ENCODE measurements around the gene TTC3.

TTC3 gene

DNA sequence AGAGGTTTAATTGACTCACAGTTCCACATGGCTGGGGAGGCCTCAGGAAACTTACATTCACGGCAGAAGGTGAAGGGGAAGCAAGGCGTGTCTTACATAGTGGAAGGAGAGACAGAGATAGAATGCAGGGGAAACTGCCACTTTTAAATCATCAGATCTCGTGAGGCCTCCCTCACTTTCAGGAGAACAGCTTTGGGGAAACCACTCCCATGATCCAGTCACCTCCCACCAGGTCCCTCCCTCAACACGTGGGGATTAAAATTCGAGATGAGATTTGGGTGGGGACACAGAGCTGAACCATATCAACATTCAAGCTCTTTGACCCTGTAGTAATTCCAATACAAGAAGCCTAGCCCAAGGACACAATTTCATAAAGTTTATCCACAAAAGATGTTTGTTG is 13.9 kb upstream of the TTC3 start:
- no peak for DNase-seq (ENCODE audit: low spot score)

DNA sequence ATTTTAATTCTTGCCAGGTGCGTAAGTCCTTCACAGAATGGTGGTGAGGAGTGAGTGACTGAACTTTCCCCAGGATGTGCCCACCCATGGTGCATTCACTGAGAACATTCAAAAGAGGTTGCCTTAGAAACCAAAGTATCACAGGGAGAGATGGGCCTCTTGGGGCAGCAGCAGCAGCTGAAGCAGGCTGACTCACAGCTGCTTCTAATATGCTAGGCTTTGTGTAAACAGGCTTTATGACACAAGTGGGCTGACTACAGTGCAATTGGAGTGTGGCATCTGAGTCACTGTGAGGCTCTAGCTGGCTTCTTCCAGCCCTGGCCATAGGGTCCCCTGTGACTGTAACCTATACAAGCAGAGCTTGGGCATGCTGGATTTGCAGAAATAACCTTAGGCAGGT is 12.8 kb upstream of the TTC3 start:
- DNase-seq (ENCODE audit: low spot score): no peak

DNA sequence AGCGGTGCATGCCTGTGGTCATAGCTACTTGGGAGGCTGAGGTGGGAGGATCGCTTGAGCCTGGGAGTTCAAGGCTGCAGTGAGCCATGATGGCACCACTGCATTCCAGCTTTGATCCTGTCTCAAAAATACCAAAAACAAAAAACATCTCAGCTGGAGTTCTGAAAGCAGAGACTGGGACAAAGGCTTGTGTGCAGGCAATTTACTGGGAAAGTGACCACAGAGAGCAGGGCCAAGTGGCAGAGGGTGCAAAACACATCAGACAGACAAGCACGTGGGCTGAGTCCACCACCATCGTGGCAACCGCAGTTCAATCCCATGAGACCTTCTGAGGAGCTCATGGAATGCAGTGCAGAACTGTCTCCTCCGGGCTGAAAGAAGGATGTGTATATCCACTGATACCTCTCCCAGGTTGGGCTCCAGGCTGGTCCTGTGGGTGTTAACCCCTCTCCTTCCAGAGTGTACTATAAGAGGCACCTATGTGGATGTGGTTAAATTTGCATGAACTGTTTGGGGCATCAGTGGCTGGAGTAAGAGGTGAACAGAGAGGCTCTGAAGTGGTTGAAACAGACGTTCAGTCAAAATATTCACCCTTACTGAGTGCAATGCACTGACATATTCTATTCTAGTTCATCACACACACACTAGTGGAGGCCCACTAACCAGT is 11.0 kb upstream of the TTC3 start:
- no peak for DNase-seq (ENCODE audit: low spot score)

DNA sequence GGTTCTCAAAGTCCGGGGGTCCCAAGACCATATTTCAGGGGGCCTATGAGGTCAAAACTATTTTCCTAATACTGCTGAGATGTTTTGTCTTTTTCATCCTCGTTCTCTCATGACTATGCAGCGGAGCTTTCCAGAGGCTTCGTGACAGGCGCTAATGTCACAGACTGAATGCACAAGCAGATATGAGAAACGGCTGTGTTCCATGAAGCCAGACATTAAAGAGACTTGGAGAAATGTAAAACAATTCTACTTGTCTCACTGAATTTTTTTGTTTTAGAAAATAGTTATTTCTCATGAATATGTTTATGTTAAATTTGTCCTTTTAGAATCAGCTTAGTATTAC is 10.5 kb upstream of the TTC3 start:
- DNase-seq (ENCODE audit: low spot score): no peak

DNA sequence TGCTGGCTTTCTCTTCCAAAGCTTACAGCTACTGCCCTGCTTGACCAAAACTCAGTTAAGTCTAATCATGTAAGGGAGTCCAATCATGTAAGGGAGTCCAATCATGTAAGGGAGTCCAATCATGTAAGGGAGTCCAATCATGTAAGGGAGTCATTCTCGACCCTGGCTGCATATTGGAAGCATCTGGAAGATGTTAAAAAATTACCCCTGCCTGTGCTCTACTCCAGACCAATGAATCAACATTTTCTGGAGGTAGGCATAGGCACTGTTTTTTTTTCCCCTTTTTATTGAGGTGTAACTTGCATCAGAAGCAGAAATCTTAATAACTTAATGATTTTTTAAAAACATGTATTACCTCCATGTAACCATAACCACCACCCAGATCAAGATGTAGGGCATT is 9.6 kb upstream of the TTC3 start:
- DNase-seq (ENCODE audit: low spot score): no peak

DNA sequence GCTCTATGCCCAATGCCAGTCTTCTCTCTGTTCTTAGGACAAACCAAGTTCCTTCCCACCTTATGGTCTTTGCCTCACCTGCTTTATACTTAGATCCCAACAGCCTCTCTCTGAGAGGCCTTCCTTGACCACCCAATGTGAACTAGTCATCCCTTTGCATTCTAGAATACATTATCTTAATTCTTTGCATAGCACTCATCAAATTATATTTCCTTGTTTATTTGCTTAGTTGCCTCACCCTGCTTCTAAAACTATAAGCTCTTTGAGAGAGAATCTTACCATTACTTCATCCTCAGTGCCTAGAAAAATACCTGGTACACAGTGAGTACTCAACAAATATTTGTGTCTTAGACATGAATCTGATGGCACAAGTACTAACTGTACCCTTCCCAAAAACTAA is 8.2 kb upstream of the TTC3 start:
- DNase-seq (ENCODE audit: low spot score): no peak

DNA sequence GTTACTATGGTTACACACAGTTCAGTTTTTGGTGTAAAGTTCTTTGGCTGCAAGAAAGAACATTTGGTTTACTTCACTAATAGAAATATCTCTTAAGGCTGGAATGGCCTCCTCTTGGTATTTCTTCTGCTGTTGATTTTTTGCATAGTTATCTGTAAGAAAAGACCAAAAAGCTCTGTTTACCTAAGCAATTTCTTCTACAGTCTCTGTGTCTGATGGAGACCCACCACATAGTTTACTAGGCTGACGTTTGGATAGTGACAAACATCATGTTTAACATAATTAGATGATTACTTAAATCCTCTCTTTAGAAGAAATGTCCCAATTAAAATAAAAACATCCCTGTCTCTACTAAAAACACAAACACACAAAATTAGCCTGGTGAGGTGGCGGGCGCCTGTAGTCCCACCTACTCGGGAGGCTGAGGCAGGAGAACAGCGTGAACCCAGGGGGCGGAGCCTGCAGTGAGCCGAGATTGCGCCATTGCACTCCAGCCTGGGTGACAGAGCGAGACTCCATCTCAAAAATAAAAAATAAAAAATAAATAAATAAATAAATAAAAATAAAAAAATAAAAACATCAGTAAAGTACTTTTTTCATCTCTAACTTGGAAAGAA is 7.4 kb upstream of the TTC3 start:
- no peak for DNase-seq (ENCODE audit: low spot score)

DNA sequence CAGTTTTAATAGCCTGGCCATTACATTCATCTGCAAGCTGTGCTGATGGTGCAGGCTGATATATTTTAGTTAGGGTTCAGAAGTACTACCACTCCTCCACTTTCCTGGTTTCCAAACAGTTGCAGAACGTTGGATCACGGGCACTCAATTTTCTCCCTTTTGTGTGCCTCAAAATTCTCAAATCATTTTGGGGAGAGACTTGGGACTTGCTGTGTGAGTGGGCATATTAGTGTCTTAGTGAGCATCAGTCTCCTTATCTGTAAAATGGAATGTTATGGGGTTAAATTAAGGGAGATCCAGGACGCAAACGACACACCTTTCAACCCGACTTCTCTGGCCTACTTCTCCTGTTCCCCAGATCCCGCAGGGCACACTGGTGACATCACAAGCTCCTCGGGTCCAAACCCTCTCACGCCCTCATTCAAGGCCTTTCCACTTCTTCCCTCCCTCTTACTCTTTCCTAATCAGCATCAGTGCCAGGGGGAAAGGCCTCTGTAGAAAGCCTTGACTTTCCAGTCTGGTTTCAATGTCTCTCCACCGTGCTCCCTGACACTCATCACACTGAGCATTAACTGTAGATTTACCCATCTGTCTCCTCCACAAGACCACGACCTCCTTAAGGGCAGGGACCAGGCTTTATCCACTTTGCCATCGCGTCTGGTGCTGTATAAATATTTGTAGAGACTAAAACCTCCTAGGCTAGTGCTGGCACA is 1.3 kb upstream of the TTC3 start:
- peak; percentile 78 for DNase-seq (ENCODE audit: low spot score)

DNA sequence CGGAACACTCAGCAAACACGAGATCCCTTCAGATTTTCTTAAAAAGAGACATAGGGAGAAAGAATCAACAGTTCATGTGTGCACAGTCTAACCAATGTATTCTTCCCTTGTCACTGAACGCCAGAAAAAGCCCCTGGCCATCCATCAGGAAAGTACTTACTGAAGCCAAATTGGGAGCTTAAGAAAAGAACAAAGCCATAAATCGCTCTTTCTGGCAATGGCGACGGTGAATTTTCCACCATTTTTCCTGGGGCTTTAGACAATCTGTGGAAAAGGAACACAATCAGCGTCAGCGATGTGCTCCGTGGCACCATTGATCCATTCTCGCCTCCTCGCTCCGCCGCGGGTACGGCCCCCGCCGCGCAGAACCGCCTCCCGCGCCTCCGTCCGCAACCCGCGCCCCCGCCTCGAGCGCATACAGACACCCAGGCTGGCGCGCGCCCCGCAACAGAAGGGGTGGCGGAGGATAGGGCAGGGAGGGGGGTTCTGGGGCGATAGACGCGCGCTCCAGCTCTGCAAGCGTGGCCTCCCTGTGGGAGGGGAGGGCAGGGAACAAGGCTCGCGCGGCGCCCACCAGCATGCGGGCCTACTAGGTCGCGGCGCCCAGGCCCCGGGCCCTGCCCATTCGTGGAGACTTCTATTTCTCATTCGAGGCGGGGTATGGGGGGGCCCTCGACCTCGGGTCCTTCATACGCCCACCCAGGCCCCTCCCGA is 623 bp upstream of the TTC3 start:
- peak; percentile 92 for DNase-seq (ENCODE audit: low spot score)

DNA sequence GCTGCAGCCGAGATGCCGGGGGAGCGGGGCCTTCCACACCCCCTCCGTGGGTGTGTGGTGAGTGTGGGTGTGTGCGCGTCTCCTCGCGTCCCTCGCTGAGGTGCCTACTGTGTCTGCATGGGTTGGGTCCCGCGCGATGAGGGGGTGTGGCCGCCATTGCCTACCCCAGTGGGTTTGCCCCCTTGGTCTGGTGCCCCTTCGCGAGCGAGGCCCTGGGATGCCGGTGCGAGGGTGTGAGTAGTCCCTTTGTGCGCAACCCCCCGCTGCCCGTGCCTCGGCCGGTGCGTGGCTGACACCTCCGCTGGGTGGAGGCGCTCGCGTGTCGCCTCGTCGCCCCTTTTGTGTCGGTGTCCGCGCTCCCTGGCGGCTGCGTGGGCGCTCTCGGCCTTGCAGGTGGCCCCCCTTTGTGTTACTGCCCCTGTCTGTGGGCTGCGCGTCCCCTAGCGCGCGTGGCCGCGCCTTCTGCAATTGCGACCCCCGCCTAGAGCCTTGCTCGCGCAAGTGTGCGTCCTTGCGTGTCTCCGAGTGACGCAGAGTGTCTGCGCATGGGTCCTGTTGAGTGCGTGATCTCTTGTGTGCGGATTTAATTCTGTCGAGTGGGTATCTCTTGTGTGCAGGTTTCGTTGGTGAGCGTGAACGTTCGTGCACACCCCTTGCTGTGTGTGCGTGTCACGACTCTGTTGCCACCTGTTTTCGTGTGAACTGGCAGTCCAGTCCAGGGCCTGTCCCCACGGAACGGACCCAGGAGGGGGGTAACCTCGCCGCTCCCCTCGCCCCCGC is 553 bp downstream of the TTC3 start:
- DNase-seq (ENCODE audit: low spot score): peak; percentile 74

DNA sequence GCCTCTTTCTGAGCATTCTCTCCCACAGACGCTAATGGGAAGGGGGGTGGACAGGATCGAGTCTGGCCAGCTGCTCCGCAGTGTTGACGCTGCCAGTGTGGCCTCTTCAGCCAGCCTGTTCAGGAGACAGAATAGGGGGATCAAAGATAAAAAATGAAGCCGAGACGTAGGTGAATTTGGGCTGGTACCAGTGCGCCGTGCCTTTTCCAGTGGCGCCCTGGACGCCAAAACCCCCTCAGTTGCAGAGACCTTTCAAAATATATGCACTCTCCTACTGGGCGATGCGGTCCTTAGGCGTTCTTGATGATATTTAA is 1.1 kb downstream of the TTC3 start:
- no peak for DNase-seq (ENCODE audit: low spot score)

DNA sequence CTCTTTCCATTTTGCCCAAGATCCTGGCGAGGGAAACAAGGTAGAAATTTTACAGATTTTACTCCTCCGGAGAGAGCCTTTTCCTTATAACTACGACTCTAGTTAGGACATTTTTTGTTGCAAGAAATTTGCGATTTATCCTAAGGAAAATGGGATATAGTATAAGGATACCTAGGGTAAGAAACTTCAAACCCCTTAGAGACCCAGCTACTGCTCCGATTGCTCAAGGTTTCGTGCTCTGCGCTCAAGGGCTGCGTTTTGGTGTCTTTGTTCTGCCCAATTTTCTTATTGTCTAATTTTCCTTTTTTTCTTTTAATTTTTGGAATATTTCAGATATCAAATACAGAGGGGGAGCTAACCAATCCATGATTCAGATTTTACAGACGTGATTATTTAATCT is 1.5 kb downstream of the TTC3 start:
- DNase-seq (ENCODE audit: low spot score): no peak

DNA sequence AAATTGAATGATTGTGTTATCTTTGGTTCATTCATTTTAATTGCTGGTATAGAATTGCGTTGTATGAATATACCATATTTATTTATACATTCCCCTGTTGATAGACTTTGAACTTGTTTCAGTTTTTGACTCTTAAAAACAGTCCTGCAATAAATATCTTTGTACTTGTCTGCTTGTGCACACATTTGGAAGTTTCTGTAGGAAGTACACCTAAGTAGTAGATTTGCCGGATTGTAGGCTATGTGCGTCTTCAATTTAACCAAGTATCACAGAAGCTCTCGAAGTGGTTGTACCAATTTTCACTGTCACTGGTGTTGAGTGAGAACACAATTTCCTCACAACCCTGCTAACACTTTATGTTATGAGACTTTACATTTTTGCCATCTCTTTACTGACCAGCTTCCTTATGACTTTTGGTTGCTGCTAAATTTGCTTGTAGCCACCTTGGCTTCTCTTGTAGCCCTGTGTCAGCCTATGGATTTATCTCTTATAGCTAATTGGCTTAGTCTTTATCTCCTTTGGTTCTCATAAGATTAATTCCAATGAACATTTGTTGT is 2.2 kb downstream of the TTC3 start:
- no peak for DNase-seq (ENCODE audit: low spot score)

DNA sequence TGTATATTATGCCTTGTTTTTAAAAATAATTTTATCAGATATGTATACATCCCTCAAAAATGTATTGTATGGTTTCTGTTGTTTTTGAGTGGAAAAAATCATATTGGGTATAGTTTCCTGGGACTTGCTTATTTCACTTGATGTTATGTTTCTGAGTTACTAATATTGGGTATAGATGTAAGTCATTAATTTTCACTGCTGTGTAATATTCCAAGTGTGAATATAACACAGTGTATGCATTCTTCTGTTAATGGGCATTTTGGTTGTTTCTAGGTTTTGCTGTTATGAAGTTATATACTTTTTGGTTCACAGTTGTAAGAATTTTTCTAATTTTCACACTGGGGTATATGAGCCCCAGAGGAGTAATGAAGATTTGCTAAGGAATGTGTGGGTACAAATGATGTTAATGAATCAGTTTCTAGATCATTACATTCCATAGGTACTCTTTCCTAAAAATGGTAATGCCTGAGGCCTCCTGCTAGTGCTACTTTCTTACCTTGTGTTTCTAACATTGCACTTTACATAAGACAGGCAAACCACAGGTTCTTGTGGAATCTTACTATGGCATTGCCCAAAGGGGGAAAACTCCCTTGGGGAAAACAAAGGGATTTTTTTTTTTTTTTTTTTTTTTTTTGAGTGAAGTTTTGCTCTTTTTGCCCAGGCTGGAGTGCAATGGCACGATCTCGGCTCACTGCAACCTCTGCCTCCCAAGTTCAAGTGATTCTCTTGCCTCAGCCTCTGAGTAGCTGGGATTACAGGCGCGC is 3.2 kb downstream of the TTC3 start:
- DNase-seq (ENCODE audit: low spot score): no peak

DNA sequence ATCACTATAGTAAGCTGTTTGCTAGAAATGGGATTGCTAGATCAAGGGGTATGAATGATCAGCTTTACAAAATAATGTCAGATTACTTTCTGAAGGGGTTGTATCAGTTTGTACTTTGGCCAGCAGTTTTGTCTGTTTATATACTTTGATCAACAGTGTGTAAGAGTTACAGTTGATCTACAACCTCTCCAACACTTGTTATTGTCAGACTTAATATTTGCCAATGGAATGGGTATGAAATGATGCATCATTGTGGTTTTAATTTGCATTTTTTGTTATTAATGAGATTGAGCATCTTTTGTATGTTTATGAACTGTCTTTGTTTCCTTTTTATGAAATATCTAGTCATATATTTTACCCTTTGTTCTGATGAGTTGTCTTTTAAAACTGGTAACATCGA is 4.3 kb downstream of the TTC3 start:
- DNase-seq (ENCODE audit: low spot score): no peak

DNA sequence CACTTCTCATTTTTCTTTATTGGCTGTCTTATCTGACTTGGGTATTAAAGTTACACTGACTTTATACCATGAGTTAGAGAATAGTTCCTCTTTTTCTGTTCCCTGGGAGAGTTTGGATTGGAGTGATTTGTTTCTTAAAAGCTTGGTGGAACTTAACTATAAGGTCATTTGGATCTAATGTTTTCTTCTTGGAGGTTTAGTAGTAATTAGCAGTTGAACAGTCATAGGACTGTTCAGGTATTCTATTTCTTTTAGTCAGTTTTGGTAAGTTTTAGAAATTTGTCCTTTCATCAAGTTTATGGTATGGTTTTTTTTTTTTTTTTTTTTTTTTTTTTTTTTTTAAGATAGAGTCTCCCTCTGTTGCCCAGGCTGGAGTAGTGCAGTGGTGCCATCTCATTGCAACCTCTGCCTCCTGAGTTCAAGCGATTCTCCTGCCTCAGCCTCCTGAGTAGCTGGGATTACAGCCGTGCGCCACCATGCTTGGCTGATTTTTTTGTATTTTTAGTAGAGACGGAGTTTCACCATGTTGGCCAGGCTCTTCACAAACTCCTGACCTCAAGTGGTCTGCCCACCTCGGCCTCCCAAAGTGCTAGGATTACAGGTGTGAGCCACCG is 6.3 kb downstream of the TTC3 start:
- DNase-seq (ENCODE audit: low spot score): no peak

DNA sequence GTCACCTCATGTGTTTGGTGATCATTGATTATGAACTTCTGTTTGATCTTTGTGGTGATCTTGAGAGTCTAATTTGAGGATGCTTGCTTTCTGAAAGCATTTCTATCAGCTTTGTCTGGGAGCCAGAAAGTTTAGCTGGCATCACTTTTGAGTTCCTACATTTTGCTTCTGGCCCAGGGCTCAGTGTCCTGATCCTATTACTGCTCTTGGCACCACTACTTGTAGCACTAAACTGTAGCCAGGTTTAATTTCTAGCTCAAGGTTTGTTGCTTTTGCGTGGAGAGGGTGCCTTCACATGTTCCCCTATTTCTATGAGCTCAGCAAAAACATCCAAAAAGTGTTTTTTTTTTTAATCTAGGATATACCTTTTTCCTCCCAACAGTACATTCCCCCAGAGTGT is 9.3 kb downstream of the TTC3 start:
- DNase-seq (ENCODE audit: low spot score): no peak

DNA sequence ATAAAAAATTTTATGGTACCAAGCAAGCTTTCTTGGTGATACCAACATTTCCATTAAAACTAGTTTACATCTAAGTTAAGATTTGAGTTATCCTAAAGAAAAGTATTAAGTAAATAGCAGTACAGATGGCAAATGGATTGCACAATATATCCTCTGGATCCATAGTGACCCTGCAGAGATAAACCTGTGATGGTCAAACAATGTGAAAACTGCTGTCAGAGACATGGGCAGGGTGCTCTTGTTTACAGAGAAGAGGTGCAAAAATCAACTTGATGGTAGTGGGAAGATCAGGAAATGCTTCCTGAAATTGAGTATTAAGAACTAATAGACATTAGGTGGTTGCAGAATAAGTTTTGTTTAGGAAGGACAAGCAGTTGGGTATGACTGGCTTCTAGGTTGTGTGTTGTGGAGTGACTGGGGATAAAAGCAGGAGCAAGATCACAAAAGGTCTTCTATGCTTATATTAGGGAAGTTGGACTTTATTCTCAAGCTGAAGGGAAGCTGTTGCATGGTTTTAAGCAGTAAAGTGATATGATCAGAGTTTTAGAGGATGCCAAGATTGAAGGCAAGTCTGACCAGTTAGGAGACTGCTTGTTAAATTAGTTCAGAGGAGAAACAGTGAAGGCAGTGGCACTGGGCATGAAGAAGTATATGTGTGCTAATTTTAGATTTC is 9.9 kb downstream of the TTC3 start:
- no peak for DNase-seq (ENCODE audit: low spot score)

DNA sequence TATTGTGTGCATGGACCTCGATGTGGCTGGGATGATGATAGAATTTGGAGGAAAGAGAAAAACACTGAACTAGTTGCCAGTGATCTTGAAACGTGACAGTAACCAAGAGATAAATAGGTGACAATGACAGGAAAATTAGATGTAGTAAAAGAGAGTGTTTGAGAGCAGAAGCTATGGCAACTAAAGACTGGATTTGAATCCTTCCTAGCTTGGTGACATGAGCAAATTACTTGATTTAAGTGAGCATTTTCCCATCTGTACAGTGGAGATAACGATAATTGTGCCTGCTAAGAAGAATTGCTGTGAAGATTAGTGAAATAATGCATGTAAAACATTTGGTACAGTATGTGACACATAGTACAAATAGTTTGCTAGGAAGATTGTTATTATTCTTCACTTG is 12.7 kb downstream of the TTC3 start:
- DNase-seq (ENCODE audit: low spot score): no peak

DNA sequence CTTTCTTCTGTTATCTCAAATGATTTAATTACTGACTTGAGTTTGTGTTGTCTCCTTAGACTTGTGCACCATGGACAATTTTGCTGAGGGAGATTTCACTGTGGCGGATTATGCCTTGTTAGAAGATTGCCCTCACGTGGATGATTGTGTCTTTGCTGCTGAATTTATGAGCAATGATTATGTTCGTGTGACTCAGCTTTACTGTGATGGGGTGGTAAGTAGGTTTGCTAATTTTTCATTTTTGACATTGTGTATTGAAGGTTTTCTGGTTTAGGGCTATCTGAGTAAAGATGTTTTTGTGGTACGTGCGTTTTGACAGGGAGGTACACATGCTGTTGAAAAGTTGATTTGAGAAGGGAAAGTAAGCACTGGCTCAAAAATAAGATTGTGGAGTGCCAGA is 14.1 kb downstream of the TTC3 start:
- DNase-seq (ENCODE audit: low spot score): peak; percentile 65

Measured in cerebellar cortex (tissue), 1 donor.